Panc1 (cell line): ENCODE measurements around the gene SLC66A1.

Source experiments
- CTCF ChIP-seq: fragments of 450-650 bp; IDR thresholded peaks from 2 replicates; pipeline ENCODE4 v1.5.1; 2017; ENCODE audit warnings: mild to moderate bottlenecking
- POLR2AphosphoS5 ChIP-seq: IDR thresholded peaks from 2 replicates; pipeline ENCODE4 v1.6.1; 2012; ENCODE audit warnings: mild to moderate bottlenecking, low read depth, low read length, moderate library complexity
- SIN3A ChIP-seq: IDR thresholded peaks from 2 replicates; pipeline ENCODE4 v1.6.1; 2012; ENCODE audit warnings: low read depth, mild to moderate bottlenecking, low read length, moderate library complexity, borderline replicate concordance; ENCODE audit not compliant: insufficient read depth

GRCh38 chr1:19332832-19333231 lies 20.7 kb downstream of the SLC66A1 start:
- TF ChIP-seq CTCF (no peak), POLR2AphosphoS5 (no peak), SIN3A (no peak)
